Measurements from ENCODE around the gene MAPK8IP2. TPM values are rescaled to one million over a fixed set of nuclear protein-coding genes. Genes with fewer than 3 reads are reported as not detected.

MAPK8IP2 gene
- polyA plus RNA-seq, 2 of the 4 experiments (the other 2 are of a cell fraction) = 0.76 to 3.0 TPM

DNA sequence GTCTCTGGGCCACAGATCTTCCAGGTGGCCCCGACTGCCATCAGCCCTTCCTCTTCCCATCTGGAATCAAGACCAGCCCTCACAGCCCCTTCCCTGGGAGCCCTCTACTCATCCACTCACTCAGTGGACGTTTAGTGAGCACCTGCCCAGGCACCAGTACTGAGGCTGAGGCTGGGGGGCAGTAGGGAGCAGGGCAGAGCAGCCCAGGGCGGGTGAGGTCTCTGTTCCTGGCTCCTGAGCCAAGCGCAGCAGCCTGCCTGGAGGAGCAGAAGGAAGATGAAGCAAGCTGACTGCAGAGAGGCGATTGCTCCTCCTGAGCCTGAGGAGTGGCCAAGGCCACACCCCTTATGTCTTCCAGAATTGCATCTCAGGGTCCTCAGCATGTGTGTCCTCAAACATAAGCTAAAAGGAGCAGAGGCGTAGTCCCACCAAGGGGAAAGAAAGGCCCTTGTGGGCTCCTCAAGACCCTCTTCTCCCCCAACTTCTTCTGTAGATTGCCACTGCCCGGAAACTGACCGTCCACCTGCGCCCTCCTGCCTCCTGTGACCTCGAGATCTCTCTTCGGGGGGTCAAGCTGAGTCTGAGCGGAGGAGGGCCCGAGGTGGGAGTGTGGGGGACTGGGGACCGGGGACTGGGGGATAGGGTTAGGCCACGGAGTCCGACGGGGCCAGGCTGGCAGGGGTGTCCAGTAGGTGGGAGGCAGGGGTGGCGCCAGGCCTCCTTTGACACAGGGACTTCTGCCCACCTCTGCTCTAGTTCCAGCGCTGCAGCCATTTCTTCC is 5.8 kb downstream of the MAPK8IP2 start:
- ChIA-PET CTCF (interaction anchor here (0.6 to 1.2 kb wide), 2 partner anchors 14 to 81 kb away, joined by 3 to 4 read pairs; partner anchors contain the start of gene SCO2), POLR2A (no interaction called here)
- ATAC-seq (peak in 1 of 2 experiments; percentile 59; a peak in 3 of 6 replicates), FAIRE-seq (no peak), DNase-seq (ENCODE audit: low read depth in 1 of 2, low spot score in 1 of 2) (no peak)
- no peak overlapping the region for H3K4me3 ChIP-seq
- H3K9me3 ChIP-seq = no peaks in the 10 kb centered on the region
- 74% methylated on average over 13 of the region's 19 CpGs for WGBS (ENCODE audit: missing lambda C conversion rate)
- TF ChIP-seq NR3C1 (IDR thresholded peaks at IDR 0.05) (no peak), SREBF2 (IDR thresholded peaks at IDR 0.05) (no peak), RNF2 (IDR thresholded peaks at IDR 0.05; ENCODE audit: borderline replicate concordance, low read depth) (no peak), HDAC2 (IDR thresholded peaks at IDR 0.05) (no peak), CBX2 (IDR thresholded peaks at IDR 0.05; ENCODE audit: borderline replicate concordance, low read depth) (no peak), JUNB (IDR thresholded peaks at IDR 0.05) (no peak), CHD4 (IDR thresholded peaks at IDR 0.05; ENCODE audit: borderline replicate concordance) (no peak), POLR2A (IDR thresholded peaks at IDR 0.05; ENCODE audit: low read length) (no peak), CEBPB (IDR thresholded peaks at IDR 0.05) (no peak), POLR2AphosphoS2 (conservative IDR thresholded peaks at IDR 0.05; ENCODE audit: low read length) (no peak), EHF (CRISPR knock-in tag; IDR thresholded peaks at IDR 0.05) (no peak), GATA3 (IDR thresholded peaks at IDR 0.05; ENCODE audit: borderline replicate concordance) (no peak), MAFK (IDR thresholded peaks at IDR 0.05; ENCODE audit: partially characterized antibody) (no peak), ZC3H11A (IDR thresholded peaks at IDR 0.05) (no peak)
- TF ChIP-seq, protein P1, sequence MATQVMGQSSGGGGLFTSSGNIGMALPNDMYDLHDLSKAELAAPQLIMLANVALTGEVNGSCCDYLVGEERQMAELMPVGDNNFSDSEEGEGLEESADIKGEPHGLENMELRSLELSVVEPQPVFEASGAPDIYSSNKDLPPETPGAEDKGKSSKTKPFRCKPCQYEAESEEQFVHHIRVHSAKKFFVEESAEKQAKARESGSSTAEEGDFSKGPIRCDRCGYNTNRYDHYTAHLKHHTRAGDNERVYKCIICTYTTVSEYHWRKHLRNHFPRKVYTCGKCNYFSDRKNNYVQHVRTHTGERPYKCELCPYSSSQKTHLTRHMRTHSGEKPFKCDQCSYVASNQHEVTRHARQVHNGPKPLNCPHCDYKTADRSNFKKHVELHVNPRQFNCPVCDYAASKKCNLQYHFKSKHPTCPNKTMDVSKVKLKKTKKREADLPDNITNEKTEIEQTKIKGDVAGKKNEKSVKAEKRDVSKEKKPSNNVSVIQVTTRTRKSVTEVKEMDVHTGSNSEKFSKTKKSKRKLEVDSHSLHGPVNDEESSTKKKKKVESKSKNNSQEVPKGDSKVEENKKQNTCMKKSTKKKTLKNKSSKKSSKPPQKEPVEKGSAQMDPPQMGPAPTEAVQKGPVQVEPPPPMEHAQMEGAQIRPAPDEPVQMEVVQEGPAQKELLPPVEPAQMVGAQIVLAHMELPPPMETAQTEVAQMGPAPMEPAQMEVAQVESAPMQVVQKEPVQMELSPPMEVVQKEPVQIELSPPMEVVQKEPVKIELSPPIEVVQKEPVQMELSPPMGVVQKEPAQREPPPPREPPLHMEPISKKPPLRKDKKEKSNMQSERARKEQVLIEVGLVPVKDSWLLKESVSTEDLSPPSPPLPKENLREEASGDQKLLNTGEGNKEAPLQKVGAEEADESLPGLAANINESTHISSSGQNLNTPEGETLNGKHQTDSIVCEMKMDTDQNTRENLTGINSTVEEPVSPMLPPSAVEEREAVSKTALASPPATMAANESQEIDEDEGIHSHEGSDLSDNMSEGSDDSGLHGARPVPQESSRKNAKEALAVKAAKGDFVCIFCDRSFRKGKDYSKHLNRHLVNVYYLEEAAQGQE (IDR thresholded peaks at IDR 0.05) = no peak
- TF ChIP-seq, protein P2, sequence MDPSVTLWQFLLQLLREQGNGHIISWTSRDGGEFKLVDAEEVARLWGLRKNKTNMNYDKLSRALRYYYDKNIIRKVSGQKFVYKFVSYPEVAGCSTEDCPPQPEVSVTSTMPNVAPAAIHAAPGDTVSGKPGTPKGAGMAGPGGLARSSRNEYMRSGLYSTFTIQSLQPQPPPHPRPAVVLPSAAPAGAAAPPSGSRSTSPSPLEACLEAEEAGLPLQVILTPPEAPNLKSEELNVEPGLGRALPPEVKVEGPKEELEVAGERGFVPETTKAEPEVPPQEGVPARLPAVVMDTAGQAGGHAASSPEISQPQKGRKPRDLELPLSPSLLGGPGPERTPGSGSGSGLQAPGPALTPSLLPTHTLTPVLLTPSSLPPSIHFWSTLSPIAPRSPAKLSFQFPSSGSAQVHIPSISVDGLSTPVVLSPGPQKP (IDR thresholded peaks at IDR 0.05; ENCODE audit: low read depth, low read length) = no peak
- H3K27ac ChIP-seq = no peak overlapping the region
- H3K4me1 ChIP-seq = peaks cover under 1% of the 10 kb centered on the region; the same call in 1 of the 3 replicates
- H3K4me2 ChIP-seq = no peak overlapping the region

DNA sequence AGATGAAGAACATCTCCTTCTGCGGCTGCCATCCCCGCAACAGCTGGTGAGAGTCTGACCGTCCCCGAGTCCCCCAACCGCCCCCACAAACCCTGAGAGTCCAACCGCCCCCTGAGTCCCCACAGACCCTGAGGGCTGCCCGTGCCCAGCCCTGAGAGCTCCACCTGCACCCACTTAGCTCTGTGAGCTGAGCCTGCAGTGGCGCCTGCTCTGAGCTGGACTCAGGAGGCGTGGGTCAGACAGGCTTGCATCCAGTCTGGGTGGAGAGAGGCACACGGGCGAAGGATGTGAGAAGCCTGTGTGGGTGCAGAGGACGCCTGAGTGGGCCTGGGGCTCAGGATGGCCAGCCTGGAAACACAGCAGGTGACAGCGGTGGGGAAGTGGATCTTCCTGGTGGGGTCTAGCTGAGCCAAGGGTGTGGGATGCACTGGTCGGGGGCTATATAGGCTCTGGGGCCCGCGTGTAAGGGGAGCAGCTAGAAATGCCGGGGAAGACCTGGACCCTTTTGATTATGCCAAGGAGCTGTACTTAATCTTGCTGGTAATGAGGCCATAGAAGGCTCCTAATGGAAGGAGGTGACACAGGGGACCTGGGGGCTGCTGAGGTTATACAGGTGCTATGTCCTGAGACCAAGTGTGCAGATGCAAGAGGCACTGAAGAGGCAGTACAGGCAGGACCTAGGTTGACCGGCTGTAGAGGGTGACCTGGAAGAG is 6.5 kb downstream of the MAPK8IP2 start:
- CTCF ChIA-PET = interaction anchor here (1.2 kb wide), 1 partner anchor 81 kb away, joined by 4 read pairs; the partner anchor contains the start of gene SCO2
- Histone ChIP-seq H3K4me1 (no peaks in the 10 kb centered on the region), H3K4me2 (no peak overlapping the region), H3K4me3 (no peak overlapping the region), H3K27ac (no peak overlapping the region), H3K9me3 (no peaks in the 10 kb centered on the region)
- DNase-seq (ENCODE audit: low read depth in 1 of 2, low spot score in 1 of 2) (no peak), FAIRE-seq (no peak), ATAC-seq (no peak)
- WGBS (ENCODE audit: missing lambda C conversion rate) = 68% methylated on average over 9 of the region's 18 CpGs
- TF ChIP-seq RCOR1 (IDR thresholded peaks at IDR 0.05; ENCODE audit: low read depth, low read length) (no peak), JUN (IDR thresholded peaks at IDR 0.05) (no peak), JUNB (IDR thresholded peaks at IDR 0.05) (no peak), ZSCAN20 (CRISPR knock-in tag; IDR thresholded peaks at IDR 0.05) (no peak), EHF (CRISPR knock-in tag; IDR thresholded peaks at IDR 0.05) (no peak), PHF8 (IDR thresholded peaks at IDR 0.05; ENCODE audit: borderline replicate concordance, low read depth) (no peak), RFX5 (IDR thresholded peaks at IDR 0.05) (no peak), RARB (CRISPR knock-in tag; IDR thresholded peaks at IDR 0.05) (no peak), SMC3 (IDR thresholded peaks at IDR 0.05) (no peak), NR3C1 (IDR thresholded peaks at IDR 0.05) (no peak), CHD4 (IDR thresholded peaks at IDR 0.05; ENCODE audit: borderline replicate concordance) (no peak), HDAC2 (IDR thresholded peaks at IDR 0.05) (no peak), KDM1A (IDR thresholded peaks at IDR 0.05; ENCODE audit: low read depth) (no peak), TP53 (CRISPR knock-in tag; IDR thresholded peaks at IDR 0.05) (no peak)
- TF ChIP-seq, protein P3, sequence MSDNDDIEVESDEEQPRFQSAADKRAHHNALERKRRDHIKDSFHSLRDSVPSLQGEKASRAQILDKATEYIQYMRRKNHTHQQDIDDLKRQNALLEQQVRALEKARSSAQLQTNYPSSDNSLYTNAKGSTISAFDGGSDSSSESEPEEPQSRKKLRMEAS (IDR thresholded peaks at IDR 0.05) = no peak
- TF ChIP-seq, protein P2 (IDR thresholded peaks at IDR 0.05; ENCODE audit: low read depth, low read length) = no peak
- POLR2A ChIA-PET = no interaction called here
